Measurements from ENCODE around the gene TAPT1.
"Not testable (repeated sequence)": the region's sequence is repeated elsewhere in the genome, so short reads cannot be mapped to it uniquely, and the experiment has no call there.

TAPT1 gene

GRCh38 chr4:16155528-16156169, 70.6 kb downstream of the TAPT1 start:
- ATAC-seq (replicated peaks; ENCODE audit: extremely low read depth, poor library complexity, severe bottlenecking): no peak
- no peaks in the 10 kb centered on the region for H3K36me3 Mint-ChIP-seq (ENCODE audit: insufficient read depth)
- H3K4me1 Mint-ChIP-seq: no peaks in the 10 kb centered on the region
- no peak for DNase-seq (ENCODE audit: low spot score in 2 of 2)
- H3K9me3 Mint-ChIP-seq: no peaks in the 10 kb centered on the region
- no peaks in the 10 kb centered on the region for H3K27me3 Mint-ChIP-seq
- no peak overlapping the region for H3K4me3 Mint-ChIP-seq
- H3K27ac Mint-ChIP-seq (ENCODE audit: low read depth): no peak overlapping the region

- ATAC-seq (replicated peaks; ENCODE audit: extremely low read depth, poor library complexity, severe bottlenecking) (no peak), DNase-seq (ENCODE audit: low spot score in 2 of 2) (no peak)
- Mint-ChIP-seq H3K36me3 (ENCODE audit: insufficient read depth) (no peaks in the 10 kb centered on the region), H3K4me1 (no peaks in the 10 kb centered on the region), H3K27me3 (no peaks in the 10 kb centered on the region), H3K9me3 (no peaks in the 10 kb centered on the region), H3K27ac (ENCODE audit: low read depth) (no peak overlapping the region), H3K4me3 (no peak overlapping the region)
These were observed 71.8 kb downstream of the TAPT1 start for GRCh38 chr4:16154451-16154850.

- H3K9me3 Mint-ChIP-seq: no peaks in the 10 kb centered on the region
- no peaks in the 10 kb centered on the region for H3K27me3 Mint-ChIP-seq
- ATAC-seq (replicated peaks; ENCODE audit: extremely low read depth, poor library complexity, severe bottlenecking): no peak
- no peaks in the 10 kb centered on the region for H3K4me1 Mint-ChIP-seq
- no peak overlapping the region for H3K4me3 Mint-ChIP-seq
- no peak for DNase-seq (ENCODE audit: low spot score in 2 of 2)
- no peaks in the 10 kb centered on the region for H3K36me3 Mint-ChIP-seq (ENCODE audit: insufficient read depth)
- H3K27ac Mint-ChIP-seq (ENCODE audit: low read depth): no peak overlapping the region
These were observed 75.6 kb downstream of the TAPT1 start for GRCh38 chr4:16150716-16151115.

DNA sequence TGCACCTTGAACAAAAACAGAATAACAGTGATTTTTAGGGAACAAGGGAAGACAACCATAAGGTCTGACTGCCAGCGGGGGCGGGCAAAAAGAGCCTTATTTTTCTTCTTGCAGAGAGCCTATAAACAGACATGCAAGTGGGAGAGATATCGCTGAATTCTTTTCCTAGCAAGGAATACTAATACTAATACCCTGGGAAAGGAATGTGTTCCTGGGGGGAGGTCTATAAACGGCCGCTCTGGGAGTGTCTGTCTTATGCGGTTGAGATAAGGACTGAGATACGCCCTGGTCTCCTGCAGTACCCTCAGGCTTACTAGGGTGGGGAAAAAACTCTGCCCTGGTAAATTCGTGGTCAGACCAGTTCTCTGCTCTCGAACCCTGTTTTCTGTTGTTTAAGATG, 81.4 kb downstream of the TAPT1 start:
- Mint-ChIP-seq H3K9me3 (peaks cover 11% of the 10 kb centered on the region), H3K27me3 (peaks cover 28% of the 10 kb centered on the region)
- H3K4me1 Mint-ChIP-seq; ATAC-seq (replicated peaks; ENCODE audit: extremely low read depth, poor library complexity, severe bottlenecking); H3K27ac Mint-ChIP-seq (ENCODE audit: low read depth); H3K4me3 Mint-ChIP-seq; H3K36me3 Mint-ChIP-seq (ENCODE audit: insufficient read depth); DNase-seq (ENCODE audit: low spot score in 2 of 2): not testable (repeated sequence)

- no peak for ATAC-seq (replicated peaks; ENCODE audit: extremely low read depth, poor library complexity, severe bottlenecking)
- Mint-ChIP-seq H3K27me3 (peaks cover 49% of the 10 kb centered on the region), H3K9me3 (peaks cover 11% of the 10 kb centered on the region), H3K4me3 (no peak overlapping the region), H3K4me1 (no peaks in the 10 kb centered on the region), H3K36me3 (ENCODE audit: insufficient read depth) (no peaks in the 10 kb centered on the region), H3K27ac (ENCODE audit: low read depth) (no peak overlapping the region)
- DNase-seq (ENCODE audit: low spot score in 2 of 2): no peak
These were observed 83.5 kb downstream of the TAPT1 start for GRCh38 chr4:16142598-16143310.

DNA sequence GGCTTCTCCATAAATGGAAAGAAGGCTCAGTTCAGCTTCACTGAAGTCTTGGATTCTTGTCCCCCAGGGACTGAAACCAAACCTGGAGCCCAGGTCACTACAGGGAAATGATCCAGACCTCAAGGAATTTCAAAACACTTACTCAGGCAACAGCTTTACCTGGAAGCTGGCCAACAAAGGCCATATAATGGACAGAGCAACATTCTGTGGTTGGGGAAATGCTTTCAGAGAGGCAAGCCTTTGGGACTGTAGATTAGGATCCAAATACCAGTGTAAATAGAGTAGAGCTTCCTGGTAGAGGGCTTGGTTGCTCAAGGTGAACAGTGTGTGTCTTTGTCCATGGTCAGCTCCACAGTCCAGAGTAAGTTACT, 85.4 kb downstream of the TAPT1 start:
- Mint-ChIP-seq H3K4me1 (no peaks in the 10 kb centered on the region), H3K4me3 (no peak overlapping the region), H3K27ac (ENCODE audit: low read depth) (no peak overlapping the region), H3K36me3 (ENCODE audit: insufficient read depth) (no peaks in the 10 kb centered on the region), H3K9me3 (peaks cover 11% of the 10 kb centered on the region), H3K27me3 (peaks cover 64% of the 10 kb centered on the region)
- ATAC-seq (replicated peaks; ENCODE audit: extremely low read depth, poor library complexity, severe bottlenecking) (no peak), DNase-seq (ENCODE audit: low spot score in 2 of 2) (no peak)

- Mint-ChIP-seq H3K9me3 (peaks cover 9% of the 10 kb centered on the region), H3K27me3 (peaks cover 68% of the 10 kb centered on the region), H3K27ac (ENCODE audit: low read depth) (no peak overlapping the region), H3K36me3 (ENCODE audit: insufficient read depth) (no peaks in the 10 kb centered on the region), H3K4me3 (no peak overlapping the region), H3K4me1 (no peaks in the 10 kb centered on the region)
- DNase-seq (ENCODE audit: low spot score in 2 of 2) (no peak), ATAC-seq (replicated peaks; ENCODE audit: extremely low read depth, poor library complexity, severe bottlenecking) (no peak)
These were observed 85.9 kb downstream of the TAPT1 start for GRCh38 chr4:16140231-16140878.

- Mint-ChIP-seq H3K4me3 (no peak overlapping the region), H3K27ac (ENCODE audit: low read depth) (no peak overlapping the region), H3K9me3 (peaks cover 10% of the 10 kb centered on the region), H3K27me3 (peaks cover 78% of the 10 kb centered on the region), H3K36me3 (ENCODE audit: insufficient read depth) (no peaks in the 10 kb centered on the region), H3K4me1 (no peaks in the 10 kb centered on the region)
- ATAC-seq (replicated peaks; ENCODE audit: extremely low read depth, poor library complexity, severe bottlenecking) (no peak), DNase-seq (ENCODE audit: low spot score in 2 of 2) (no peak)
These were observed 87.0 kb downstream of the TAPT1 start for GRCh38 chr4:16139066-16139945.

DNA sequence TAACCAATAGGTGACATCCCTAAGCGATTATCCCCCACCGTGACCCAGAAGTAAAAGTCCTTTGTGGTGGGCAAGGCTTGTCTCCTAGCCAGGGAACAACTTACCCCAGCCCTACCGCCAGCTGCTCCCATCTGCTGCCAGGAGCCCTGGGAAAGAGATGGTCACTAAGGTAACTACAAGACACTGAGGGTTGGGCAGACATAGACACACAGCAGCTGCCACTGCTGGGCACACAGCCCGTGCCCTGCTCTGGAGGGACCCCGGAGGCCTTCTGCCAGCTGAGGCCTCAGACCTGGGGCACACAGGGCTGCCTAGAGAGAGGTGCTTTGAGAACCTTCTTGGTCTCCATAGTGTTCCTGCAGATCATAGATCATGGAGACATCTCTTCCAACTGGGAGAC, 89.4 kb downstream of the TAPT1 start:
- H3K4me3 Mint-ChIP-seq: no peak overlapping the region
- no peak overlapping the region for H3K27ac Mint-ChIP-seq (ENCODE audit: low read depth)
- H3K27me3 Mint-ChIP-seq: peaks cover 78% of the 10 kb centered on the region
- H3K4me1 Mint-ChIP-seq: no peaks in the 10 kb centered on the region
- DNase-seq (ENCODE audit: low spot score in 2 of 2): no peak
- no peaks in the 10 kb centered on the region for H3K36me3 Mint-ChIP-seq (ENCODE audit: insufficient read depth)
- peaks cover 6% of the 10 kb centered on the region for H3K9me3 Mint-ChIP-seq
- no peak for ATAC-seq (replicated peaks; ENCODE audit: extremely low read depth, poor library complexity, severe bottlenecking)

DNA sequence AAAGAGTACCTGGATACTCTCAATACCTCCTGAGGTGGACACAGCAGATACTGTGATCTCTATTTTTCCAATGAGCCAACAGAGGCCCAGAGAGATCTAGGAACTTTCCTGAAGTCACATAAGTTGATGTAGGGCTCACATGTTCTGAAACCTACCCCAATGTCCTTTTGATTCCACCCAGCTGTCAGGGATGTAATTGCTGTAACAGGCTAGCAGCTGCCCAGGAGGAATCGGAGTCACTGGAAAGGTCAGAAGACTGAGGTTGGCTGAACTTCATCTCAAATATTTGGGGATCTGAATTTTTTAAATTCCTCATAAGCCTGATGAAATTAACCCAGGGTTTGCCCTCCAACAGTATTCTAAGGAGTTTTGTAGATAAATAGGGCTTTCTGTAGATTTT, 90.0 kb downstream of the TAPT1 start:
- Mint-ChIP-seq H3K4me1 (no peaks in the 10 kb centered on the region), H3K27ac (ENCODE audit: low read depth) (no peak overlapping the region), H3K4me3 (no peak overlapping the region), H3K36me3 (ENCODE audit: insufficient read depth) (no peaks in the 10 kb centered on the region), H3K27me3 (peaks cover 73% of the 10 kb centered on the region), H3K9me3 (peaks cover 6% of the 10 kb centered on the region)
- no peak for DNase-seq (ENCODE audit: low spot score in 2 of 2)
- ATAC-seq (replicated peaks; ENCODE audit: extremely low read depth, poor library complexity, severe bottlenecking): no peak

DNA sequence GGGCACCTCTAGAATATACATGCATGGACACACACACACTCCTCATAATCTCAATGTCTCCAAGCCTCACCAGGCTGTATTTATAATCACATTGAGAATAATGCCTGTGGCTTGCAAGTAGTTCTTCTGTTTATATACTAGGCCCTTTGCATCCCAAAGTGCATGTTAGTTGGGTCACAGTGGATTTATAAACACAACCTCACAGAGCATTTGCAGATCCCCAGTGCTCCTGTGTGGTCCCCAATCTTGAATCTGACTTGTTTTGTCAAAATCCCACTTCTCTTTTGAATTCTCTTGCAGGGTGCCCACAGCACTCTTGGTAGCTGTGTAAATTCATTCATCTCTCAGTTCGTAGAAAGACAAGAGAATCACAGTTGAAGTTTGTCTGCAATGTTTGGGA, 92.9 kb downstream of the TAPT1 start:
- Mint-ChIP-seq H3K27ac (ENCODE audit: low read depth) (no peak overlapping the region), H3K36me3 (ENCODE audit: insufficient read depth) (no peaks in the 10 kb centered on the region), H3K4me1 (no peaks in the 10 kb centered on the region), H3K27me3 (peaks cover 53% of the 10 kb centered on the region), H3K9me3 (peaks cover 6% of the 10 kb centered on the region), H3K4me3 (no peak overlapping the region)
- DNase-seq (ENCODE audit: low spot score in 2 of 2) (no peak), ATAC-seq (replicated peaks; ENCODE audit: extremely low read depth, poor library complexity, severe bottlenecking) (no peak)

DNA sequence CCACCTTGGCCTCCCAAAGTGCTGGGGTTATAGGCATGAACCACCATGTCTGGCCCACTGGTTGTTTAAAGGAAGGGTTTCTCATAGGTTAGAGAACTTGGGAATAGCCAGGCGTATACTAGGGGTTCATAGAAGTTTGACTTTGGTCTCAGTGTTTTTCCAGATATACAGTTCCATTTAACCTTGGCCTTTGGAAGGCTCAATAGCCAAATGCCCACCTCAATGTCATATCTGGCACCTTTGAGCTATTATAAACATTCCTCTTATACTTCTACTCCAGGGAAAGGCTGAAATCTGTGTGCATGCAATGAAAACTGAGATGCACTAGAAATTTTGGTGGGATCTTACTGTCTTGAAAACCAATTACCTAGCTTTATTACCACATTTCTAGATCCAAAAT, 95.0 kb downstream of the TAPT1 start:
- H3K36me3 Mint-ChIP-seq (ENCODE audit: insufficient read depth): no peaks in the 10 kb centered on the region
- DNase-seq (ENCODE audit: low spot score in 2 of 2) (no peak), ATAC-seq (replicated peaks; ENCODE audit: extremely low read depth, poor library complexity, severe bottlenecking) (no peak)
- H3K4me1 Mint-ChIP-seq: no peaks in the 10 kb centered on the region
- H3K9me3 Mint-ChIP-seq: peaks cover 6% of the 10 kb centered on the region
- no peak overlapping the region for H3K27ac Mint-ChIP-seq (ENCODE audit: low read depth)
- no peak overlapping the region for H3K4me3 Mint-ChIP-seq
- H3K27me3 Mint-ChIP-seq: peaks cover 41% of the 10 kb centered on the region

All from central memory CD8-positive, alpha-beta T cell (primary cell).